SU-DHL-6 (cell line): Measurements from ENCODE around the gene BANP.
"Not testable (repeated sequence)": the region's sequence is repeated elsewhere in the genome, so short reads cannot be mapped to it uniquely, and the experiment has no call there.

Source experiments
- EZH2phosphoT487 ChIP-seq: fragments of 200-600 bp; sonication (generic), shearing (Covaris generic); conservative IDR thresholded peaks from 2 replicates; pipeline ENCODE4 v1.6.1; 2018; ENCODE audit warnings: mild to moderate bottlenecking, antibody characterized with exemption, low read length, moderate library complexity, mixed read lengths
- TF ChIP-seq, protein P1 (sequence below): fragments of 200-600 bp; sonication (generic); IDR thresholded peaks from one replicate; pipeline ENCODE4 v1.5.1; 2017; ENCODE audit warnings: antibody characterized with exemption, mild to moderate bottlenecking, low read length, moderate library complexity; ENCODE audit not compliant: insufficient read depth, poor library complexity, severe bottlenecking

DNA sequence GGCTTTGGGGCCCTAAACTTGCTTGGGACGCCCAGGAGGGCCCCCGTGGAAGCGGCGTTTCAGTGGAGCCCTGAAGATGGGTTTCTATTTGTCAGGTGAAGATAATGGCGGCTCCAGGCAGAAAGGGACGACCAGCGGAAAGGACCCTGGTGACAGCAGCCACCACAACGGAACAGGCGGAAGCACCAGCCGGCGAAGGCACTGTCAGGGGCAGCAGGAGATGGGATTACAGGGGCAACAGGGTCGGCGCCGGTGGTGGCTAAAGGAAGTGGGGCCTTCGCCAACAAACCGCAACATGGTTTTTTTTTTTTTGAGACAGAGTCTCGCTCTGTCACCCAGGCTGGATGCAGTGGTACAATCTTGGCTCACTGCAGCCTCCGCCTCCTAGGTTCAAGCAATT lies 38.5 kb upstream of the BANP start:
- not testable (repeated sequence) for TF ChIP-seq EZH2phosphoT487
- TF ChIP-seq, protein P1, sequence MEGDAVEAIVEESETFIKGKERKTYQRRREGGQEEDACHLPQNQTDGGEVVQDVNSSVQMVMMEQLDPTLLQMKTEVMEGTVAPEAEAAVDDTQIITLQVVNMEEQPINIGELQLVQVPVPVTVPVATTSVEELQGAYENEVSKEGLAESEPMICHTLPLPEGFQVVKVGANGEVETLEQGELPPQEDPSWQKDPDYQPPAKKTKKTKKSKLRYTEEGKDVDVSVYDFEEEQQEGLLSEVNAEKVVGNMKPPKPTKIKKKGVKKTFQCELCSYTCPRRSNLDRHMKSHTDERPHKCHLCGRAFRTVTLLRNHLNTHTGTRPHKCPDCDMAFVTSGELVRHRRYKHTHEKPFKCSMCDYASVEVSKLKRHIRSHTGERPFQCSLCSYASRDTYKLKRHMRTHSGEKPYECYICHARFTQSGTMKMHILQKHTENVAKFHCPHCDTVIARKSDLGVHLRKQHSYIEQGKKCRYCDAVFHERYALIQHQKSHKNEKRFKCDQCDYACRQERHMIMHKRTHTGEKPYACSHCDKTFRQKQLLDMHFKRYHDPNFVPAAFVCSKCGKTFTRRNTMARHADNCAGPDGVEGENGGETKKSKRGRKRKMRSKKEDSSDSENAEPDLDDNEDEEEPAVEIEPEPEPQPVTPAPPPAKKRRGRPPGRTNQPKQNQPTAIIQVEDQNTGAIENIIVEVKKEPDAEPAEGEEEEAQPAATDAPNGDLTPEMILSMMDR: not testable (repeated sequence)
